GM23338 (cell line): ENCODE measurements around the gene RIN3. TPM values are rescaled to one million over a fixed set of nuclear protein-coding genes. Genes with fewer than 3 reads are reported as not detected.

Experiments used
- ATAC-seq: fragments of 200-7000 bp; cut with Tn5 transposase; 3 replicates; pipeline ENCODE4 v1.9.1; 2020
- DNase-seq: peaks from one replicate; pipeline ENCODE4 v3.0.0-alpha.2; 2015; ENCODE audit warnings: low spot score
- H2AFZ ChIP-seq: fragments of 200-600 bp; sonication (generic); 2 replicates; pipeline ENCODE4 v1.8.0; 2016; ENCODE audit warnings: antibody characterized with exemption, mild to moderate bottlenecking, moderate library complexity
- H3F3A ChIP-seq: fragments of 200-600 bp; sonication (generic); replicated peaks from 2 replicates; pipeline ENCODE4 v1.8.0; 2017; ENCODE audit warnings: antibody characterized with exemption, mixed run types, low read depth
- H3K27ac ChIP-seq: fragments of 200-600 bp; sonication (generic); 2 replicates; pipeline ENCODE4 v1.6.1; 2016; ENCODE audit warnings: low read depth
- H3K27me3 ChIP-seq: fragments of 200-600 bp; sonication (generic); 2 replicates; pipeline ENCODE4 v1.8.0; 2016; ENCODE audit warnings: mild to moderate bottlenecking, mixed run types, moderate library complexity; ENCODE audit not compliant: insufficient read depth
- H3K36me3 ChIP-seq: fragments of 200-600 bp; sonication (generic); 2 replicates; pipeline ENCODE4 v1.8.0; 2016; ENCODE audit warnings: mild to moderate bottlenecking; ENCODE audit not compliant: insufficient read depth
- H3K4me1 ChIP-seq: fragments of 200-600 bp; sonication (generic); 2 replicates; pipeline ENCODE4 v1.8.0; 2016; ENCODE audit warnings: mild to moderate bottlenecking, moderate library complexity; ENCODE audit not compliant: insufficient read depth
- H3K4me2 ChIP-seq: fragments of 200-600 bp; sonication (generic); 2 replicates; pipeline ENCODE4 v1.7.1; 2017; ENCODE audit warnings: mixed run types
- H3K4me3 ChIP-seq: fragments of 200-600 bp; sonication (generic); 2 replicates; pipeline ENCODE4 v1.6.1; 2016; ENCODE audit warnings: mixed run types
- H3K79me2 ChIP-seq: fragments of 200-600 bp; sonication (generic); replicated peaks from 2 replicates; pipeline ENCODE4 v1.8.0; 2017; ENCODE audit warnings: mild to moderate bottlenecking; ENCODE audit not compliant: insufficient read depth
- H3K9me2 ChIP-seq: fragments of 200-600 bp; sonication (generic); 2 replicates; pipeline ENCODE4 v1.8.0; 2017; ENCODE audit not compliant: insufficient read depth
- H4K20me1 ChIP-seq: fragments of 200-600 bp; sonication (generic); replicated peaks from 2 replicates; pipeline ENCODE4 v1.8.0; 2017; ENCODE audit warnings: mild to moderate bottlenecking; ENCODE audit not compliant: insufficient read depth
- H3K27ac Mint-ChIP-seq: 2 replicates; pipeline ENCODE4 v1.8.0; 2020; ENCODE audit warnings: inconsistent platforms, mild to moderate bottlenecking, moderate library complexity, mixed read lengths
- H3K27me3 Mint-ChIP-seq: 3 replicates; pipeline ENCODE4 v1.8.0; 2022; ENCODE audit warnings: low read depth, mild to moderate bottlenecking, moderate library complexity, mixed read lengths, inconsistent platforms; ENCODE audit not compliant: insufficient read depth, poor library complexity
- H3K36me3 Mint-ChIP-seq: 3 replicates; pipeline ENCODE4 v1.8.0; 2021; ENCODE audit warnings: low read depth, mild to moderate bottlenecking, inconsistent platforms, moderate library complexity, mixed read lengths
- H3K4me1 Mint-ChIP-seq: 3 replicates; pipeline ENCODE4 v1.8.0; 2020; ENCODE audit warnings: mild to moderate bottlenecking, inconsistent platforms, mixed read lengths
- H3K4me3 Mint-ChIP-seq: 3 replicates; pipeline ENCODE4 v1.8.0; 2021; ENCODE audit warnings: moderate library complexity, mild to moderate bottlenecking, inconsistent platforms, mixed read lengths
- H3K9me3 Mint-ChIP-seq: 3 replicates; pipeline ENCODE4 v1.8.0; 2020; ENCODE audit warnings: moderate library complexity, mild to moderate bottlenecking, inconsistent platforms, mixed read lengths
- CREB1 ChIP-seq: fragments of 250-450 bp; sonication (Bioruptor Pico); IDR thresholded peaks from 2 replicates; pipeline ENCODE4 v1.5.0; 2020; ENCODE audit warnings: low read depth, mild to moderate bottlenecking, moderate library complexity
- EZH2 ChIP-seq: fragments of 200-600 bp; sonication (generic); IDR thresholded peaks from one replicate; pipeline ENCODE4 v1.8.0; 2017; ENCODE audit warnings: antibody characterized with exemption, mild to moderate bottlenecking, low read depth; ENCODE audit not compliant: unreplicated experiment
- EZH2phosphoT487 ChIP-seq: fragments of 200-600 bp; sonication (generic); IDR thresholded peaks from one replicate; pipeline ENCODE4 v1.8.1; 2018; ENCODE audit warnings: antibody characterized with exemption; ENCODE audit not compliant: unreplicated experiment
- JUNB ChIP-seq: IDR thresholded peaks from one replicate; pipeline ENCODE4 v1.6.1; 2016; ENCODE audit warnings: antibody characterized with exemption; ENCODE audit not compliant: unreplicated experiment
- NANOG ChIP-seq: IDR thresholded peaks from 2 replicates; pipeline ENCODE4 v1.6.1; 2016; ENCODE audit warnings: antibody characterized with exemption, borderline replicate concordance
- POLR2AphosphoS5 ChIP-seq: IDR thresholded peaks from 2 replicates; pipeline ENCODE4 v1.6.1; 2016; ENCODE audit warnings: antibody characterized with exemption, low read depth
- ZNF114 ChIP-seq: fragments of 250-450 bp; sonication (Bioruptor Pico); IDR thresholded peaks from 2 replicates; pipeline ENCODE4 v1.5.0; 2020; ENCODE audit warnings: mild to moderate bottlenecking, moderate library complexity
- polyA plus RNA-seq: library from polyadenylated mRNA; unstranded; fragments of >200 nt; fragmentation: Nextera tagmentation; extraction: Ambion mirVana; gene quantifications from 2 replicates; pipeline ENCODE4 v1.2.1, GENCODE V29; 2016
- total RNA-seq: library from RNA; depleted of rRNA; stranded (reverse); fragments of >200 nt; shearing (Covaris generic); gene quantifications from 2 replicates; pipeline ENCODE4 v1.2.3, GENCODE V29; 2014
- TF ChIP-seq, protein P1 (sequence below): fragments of 250-450 bp; sonication (Bioruptor Pico); IDR thresholded peaks from 2 replicates; pipeline ENCODE4 v1.5.0; 2020; ENCODE audit warnings: mild to moderate bottlenecking, moderate library complexity

Gene RIN3
- total and polyA plus RNA-seq, 2 experiments from 2014 or later: 0.97 to 1.5 TPM

GRCh38 chr14:92695562-92695961, 182.0 kb downstream of the RIN3 start (continued):
- TF ChIP-seq, protein P1, sequence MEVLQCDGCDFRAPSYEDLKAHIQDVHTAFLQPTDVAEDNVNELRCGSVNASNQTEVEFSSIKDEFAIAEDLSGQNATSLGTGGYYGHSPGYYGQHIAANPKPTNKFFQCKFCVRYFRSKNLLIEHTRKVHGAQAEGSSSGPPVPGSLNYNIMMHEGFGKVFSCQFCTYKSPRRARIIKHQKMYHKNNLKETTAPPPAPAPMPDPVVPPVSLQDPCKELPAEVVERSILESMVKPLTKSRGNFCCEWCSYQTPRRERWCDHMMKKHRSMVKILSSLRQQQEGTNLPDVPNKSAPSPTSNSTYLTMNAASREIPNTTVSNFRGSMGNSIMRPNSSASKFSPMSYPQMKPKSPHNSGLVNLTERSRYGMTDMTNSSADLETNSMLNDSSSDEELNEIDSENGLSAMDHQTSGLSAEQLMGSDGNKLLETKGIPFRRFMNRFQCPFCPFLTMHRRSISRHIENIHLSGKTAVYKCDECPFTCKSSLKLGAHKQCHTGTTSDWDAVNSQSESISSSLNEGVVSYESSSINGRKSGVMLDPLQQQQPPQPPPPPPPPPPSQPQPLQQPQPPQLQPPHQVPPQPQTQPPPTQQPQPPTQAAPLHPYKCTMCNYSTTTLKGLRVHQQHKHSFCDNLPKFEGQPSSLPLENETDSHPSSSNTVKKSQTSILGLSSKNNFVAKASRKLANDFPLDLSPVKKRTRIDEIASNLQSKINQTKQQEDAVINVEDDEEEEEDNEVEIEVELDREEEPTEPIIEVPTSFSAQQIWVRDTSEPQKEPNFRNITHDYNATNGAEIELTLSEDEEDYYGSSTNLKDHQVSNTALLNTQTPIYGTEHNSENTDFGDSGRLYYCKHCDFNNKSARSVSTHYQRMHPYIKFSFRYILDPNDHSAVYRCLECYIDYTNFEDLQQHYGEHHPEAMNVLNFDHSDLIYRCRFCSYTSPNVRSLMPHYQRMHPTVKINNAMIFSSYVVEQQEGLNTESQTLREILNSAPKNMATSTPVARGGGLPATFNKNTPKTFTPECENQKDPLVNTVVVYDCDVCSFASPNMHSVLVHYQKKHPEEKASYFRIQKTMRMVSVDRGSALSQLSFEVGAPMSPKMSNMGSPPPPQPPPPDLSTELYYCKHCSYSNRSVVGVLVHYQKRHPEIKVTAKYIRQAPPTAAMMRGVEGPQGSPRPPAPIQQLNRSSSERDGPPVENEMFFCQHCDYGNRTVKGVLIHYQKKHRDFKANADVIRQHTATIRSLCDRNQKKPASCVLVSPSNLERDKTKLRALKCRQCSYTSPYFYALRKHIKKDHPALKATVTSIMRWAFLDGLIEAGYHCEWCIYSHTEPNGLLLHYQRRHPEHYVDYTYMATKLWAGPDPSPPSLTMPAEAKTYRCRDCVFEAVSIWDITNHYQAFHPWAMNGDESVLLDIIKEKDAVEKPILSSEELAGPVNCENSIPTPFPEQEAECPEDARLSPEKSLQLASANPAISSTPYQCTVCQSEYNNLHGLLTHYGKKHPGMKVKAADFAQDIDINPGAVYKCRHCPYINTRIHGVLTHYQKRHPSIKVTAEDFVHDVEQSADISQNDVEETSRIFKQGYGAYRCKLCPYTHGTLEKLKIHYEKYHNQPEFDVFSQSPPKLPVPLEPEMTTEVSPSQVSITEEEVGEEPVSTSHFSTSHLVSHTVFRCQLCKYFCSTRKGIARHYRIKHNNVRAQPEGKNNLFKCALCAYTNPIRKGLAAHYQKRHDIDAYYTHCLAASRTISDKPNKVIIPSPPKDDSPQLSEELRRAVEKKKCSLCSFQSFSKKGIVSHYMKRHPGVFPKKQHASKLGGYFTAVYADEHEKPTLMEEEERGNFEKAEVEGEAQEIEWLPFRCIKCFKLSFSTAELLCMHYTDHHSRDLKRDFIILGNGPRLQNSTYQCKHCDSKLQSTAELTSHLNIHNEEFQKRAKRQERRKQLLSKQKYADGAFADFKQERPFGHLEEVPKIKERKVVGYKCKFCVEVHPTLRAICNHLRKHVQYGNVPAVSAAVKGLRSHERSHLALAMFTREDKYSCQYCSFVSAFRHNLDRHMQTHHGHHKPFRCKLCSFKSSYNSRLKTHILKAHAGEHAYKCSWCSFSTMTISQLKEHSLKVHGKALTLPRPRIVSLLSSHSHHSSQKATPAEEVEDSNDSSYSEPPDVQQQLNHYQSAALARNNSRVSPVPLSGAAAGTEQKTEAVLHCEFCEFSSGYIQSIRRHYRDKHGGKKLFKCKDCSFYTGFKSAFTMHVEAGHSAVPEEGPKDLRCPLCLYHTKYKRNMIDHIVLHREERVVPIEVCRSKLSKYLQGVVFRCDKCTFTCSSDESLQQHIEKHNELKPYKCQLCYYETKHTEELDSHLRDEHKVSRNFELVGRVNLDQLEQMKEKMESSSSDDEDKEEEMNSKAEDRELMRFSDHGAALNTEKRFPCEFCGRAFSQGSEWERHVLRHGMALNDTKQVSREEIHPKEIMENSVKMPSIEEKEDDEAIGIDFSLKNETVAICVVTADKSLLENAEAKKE (CRISPR knock-in tag): no peak
- TF ChIP-seq NANOG (no peak), ZNF114 (CRISPR knock-in tag) (no peak), POLR2AphosphoS5 (no peak), EZH2phosphoT487 (no peak), JUNB (no peak), EZH2 (no peak)

- Histone ChIP-seq H3K4me1 (no peaks in the 10 kb centered on the region), H3K79me2 (no peaks in the 10 kb centered on the region), H3K4me2 (no peak overlapping the region), H3K27ac (no peak overlapping the region), H3F3A (no peaks in the 10 kb centered on the region), H4K20me1 (no peaks in the 10 kb centered on the region), H3K4me3 (no peak overlapping the region), H3K27me3 (no peaks in the 10 kb centered on the region), H2AFZ (no peak overlapping the region), H3K9me2 (no peaks in the 10 kb centered on the region), H3K36me3 (no peaks in the 10 kb centered on the region)
- no peak overlapping the region for H3K4me3 Mint-ChIP-seq
- no peaks in the 10 kb centered on the region for H3K36me3 Mint-ChIP-seq
- DNase-seq (no peak), ATAC-seq (no peak)
- H3K9me3 Mint-ChIP-seq: no peaks in the 10 kb centered on the region
- H3K4me1 Mint-ChIP-seq: no peaks in the 10 kb centered on the region
- peaks cover 12% of the 10 kb centered on the region for H3K27me3 Mint-ChIP-seq
- H3K27ac Mint-ChIP-seq: no peak overlapping the region
- TF ChIP-seq ZNF114 (CRISPR knock-in tag) (no peak), JUNB (no peak), NANOG (no peak), CREB1 (CRISPR knock-in tag) (no peak), POLR2AphosphoS5 (no peak)
- TF ChIP-seq, protein P1 (CRISPR knock-in tag): no peak
Measured at GRCh38 chr14:92696366-92696765, 182.8 kb downstream of the RIN3 start.
